Fibroblast of the aortic adventitia (primary cell): Measurements from ENCODE around the gene TFAP2B. TPM values are rescaled to one million over a fixed set of nuclear protein-coding genes. Genes with fewer than 3 reads are reported as not detected.

ENCODE experiments used
- DNase-seq: peaks from one replicate; pipeline ENCODE4 v3.0.0-alpha.2; 2010; ENCODE audit warnings: low read depth
- H3K4me3 ChIP-seq: 2 replicates; pipeline ENCODE4 v1.5.1; 2011; ENCODE audit warnings: low read depth, mild to moderate bottlenecking, control low read depth, low read length, moderate library complexity
- total RNA-seq: library from RNA; depleted of rRNA; stranded (reverse); fragments of >200 nt; gene quantifications from 2 replicates; pipeline ENCODE4 v1.2.3, GENCODE V29; 2012; ENCODE audit warnings: low replicate concordance
- TF ChIP-seq, protein P1 (sequence below): IDR thresholded peaks from 2 replicates; pipeline ENCODE4 v1.5.1; 2011; ENCODE audit warnings: mild to moderate bottlenecking, low read length, control low read depth, inconsistent platforms; ENCODE audit not compliant: insufficient read depth

Gene TFAP2B
- total RNA-seq, 1 donor = under 0.01 TPM

DNA sequence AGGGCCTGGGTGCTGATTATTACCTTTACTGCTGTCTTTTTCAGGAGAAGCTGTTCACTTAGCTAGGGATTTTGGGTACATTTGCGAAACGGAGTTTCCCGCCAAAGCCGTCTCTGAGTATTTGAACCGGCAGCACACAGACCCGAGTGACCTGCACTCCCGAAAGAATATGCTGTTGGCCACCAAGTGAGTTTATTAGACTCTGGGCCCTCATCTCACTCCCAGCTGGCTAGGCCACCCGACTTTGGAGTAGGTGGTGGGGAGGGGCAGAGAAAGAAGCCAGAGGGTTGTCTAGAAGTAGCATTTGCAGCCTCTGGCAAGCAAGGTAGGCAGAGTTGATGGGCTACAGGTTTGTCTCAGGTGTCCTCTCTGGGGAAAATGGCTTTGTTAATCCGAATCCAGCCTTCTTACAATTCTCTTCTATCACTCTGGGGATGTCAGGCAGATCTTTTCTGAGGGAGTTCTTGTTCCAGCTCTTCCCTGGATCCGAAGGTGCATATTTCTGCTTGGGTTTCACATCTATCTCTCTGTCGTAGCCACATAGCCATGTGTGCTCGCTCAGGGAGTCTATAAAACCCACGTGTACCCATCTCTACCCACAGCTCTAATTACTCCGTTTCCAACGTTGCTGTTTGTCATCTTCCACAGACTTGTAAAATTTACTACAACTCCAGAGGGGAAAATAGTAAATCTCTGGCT is 21.6 kb downstream of the TFAP2B start:
- TF ChIP-seq, protein P1, sequence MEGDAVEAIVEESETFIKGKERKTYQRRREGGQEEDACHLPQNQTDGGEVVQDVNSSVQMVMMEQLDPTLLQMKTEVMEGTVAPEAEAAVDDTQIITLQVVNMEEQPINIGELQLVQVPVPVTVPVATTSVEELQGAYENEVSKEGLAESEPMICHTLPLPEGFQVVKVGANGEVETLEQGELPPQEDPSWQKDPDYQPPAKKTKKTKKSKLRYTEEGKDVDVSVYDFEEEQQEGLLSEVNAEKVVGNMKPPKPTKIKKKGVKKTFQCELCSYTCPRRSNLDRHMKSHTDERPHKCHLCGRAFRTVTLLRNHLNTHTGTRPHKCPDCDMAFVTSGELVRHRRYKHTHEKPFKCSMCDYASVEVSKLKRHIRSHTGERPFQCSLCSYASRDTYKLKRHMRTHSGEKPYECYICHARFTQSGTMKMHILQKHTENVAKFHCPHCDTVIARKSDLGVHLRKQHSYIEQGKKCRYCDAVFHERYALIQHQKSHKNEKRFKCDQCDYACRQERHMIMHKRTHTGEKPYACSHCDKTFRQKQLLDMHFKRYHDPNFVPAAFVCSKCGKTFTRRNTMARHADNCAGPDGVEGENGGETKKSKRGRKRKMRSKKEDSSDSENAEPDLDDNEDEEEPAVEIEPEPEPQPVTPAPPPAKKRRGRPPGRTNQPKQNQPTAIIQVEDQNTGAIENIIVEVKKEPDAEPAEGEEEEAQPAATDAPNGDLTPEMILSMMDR = no peak
- no peak overlapping the region for H3K4me3 ChIP-seq
- no peak for DNase-seq

GRCh38 chr6:50840811-50841192 is 22.1 kb downstream of the TFAP2B start:
- TF ChIP-seq, protein P1 = no peak
- no peak overlapping the region for H3K4me3 ChIP-seq

GRCh38 chr6:50842446-50842845 is 23.8 kb downstream of the TFAP2B start:
- TF ChIP-seq, protein P1 = no peak
- DNase-seq = no peak
- no peak overlapping the region for H3K4me3 ChIP-seq

More at GRCh38 chr6:50840811-50841192, 22.1 kb downstream of the TFAP2B start:
- DNase-seq = no peak

DNA sequence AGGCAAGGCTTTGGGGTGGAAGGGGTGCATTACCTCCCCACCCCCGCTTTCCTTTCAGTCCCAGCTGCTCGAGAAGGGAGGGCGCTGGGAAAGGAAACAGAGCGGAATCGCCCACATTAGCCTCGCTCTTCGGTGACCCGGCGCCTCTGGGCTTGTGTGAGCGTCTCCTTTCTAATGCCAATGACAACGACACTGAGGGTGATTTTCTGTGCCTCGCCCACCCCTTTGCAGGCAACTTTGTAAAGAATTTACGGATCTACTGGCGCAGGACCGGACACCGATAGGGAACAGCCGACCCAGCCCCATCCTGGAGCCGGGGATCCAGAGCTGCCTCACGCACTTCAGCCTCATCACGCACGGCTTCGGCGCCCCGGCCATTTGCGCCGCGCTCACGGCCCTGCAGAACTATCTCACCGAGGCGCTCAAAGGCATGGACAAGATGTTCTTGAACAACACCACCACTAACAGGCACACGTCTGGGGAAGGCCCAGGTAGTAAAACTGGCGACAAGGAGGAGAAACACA is 24.3 kb downstream of the TFAP2B start:
- TF ChIP-seq, protein P1 = no peak
- no peak for DNase-seq
- no peak overlapping the region for H3K4me3 ChIP-seq

DNA sequence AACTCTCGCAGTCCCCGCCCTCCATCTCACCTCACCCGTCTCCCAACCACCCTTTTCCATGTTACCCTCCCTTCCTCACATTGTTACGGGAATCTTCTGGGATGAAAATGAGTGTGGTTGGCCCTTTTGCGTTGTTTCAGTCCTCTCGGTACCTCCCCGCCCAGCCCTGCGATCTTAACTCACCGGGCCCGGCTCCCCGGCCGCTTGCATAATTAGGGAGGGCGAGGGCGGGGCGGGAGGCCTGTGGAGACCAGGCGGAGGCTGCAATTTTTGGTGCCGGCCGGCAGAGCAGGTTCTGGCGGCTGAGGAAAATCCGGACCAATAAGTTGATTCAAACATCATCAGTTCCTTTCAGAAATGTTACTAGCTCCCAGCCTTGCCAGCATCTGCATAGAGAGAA is 25.2 kb downstream of the TFAP2B start:
- TF ChIP-seq, protein P1 = no peak
- H3K4me3 ChIP-seq = no peak overlapping the region
- DNase-seq = no peak

DNA sequence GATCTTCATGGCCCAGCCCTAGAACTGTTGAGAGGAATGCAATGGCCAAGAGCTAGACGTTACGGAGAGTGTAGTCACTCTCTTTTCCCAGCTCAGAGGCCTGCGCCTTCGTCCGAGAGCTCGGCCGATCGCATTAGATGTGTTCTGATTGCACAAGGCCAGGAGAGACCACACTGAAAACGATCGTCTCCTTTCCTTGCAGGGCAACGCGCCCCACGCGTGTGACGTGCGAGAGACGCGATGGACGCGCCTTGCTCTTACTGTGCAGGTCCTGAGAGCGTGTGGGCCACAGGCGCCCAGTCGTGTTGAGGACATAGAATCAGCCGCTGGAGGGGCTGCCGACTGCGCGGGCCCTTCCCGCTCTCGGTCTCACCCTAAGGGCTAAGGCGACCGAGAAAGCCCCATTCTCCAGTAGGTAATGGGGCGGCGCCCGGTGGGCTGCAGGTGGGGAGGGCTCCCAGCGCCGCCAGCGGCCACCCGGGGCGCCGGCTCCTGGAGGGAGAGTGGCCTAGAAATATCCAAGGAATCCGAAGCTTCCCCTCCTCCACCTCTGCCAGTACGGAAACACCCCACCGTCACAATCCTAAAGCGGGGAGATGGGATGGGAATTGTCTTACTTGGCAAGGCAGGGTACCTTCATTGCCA is 26.9 kb downstream of the TFAP2B start:
- TF ChIP-seq, protein P1 = no peak
- H3K4me3 ChIP-seq = no peak overlapping the region
- no peak for DNase-seq
